ENCODE results near the gene SUFU. TPM values are rescaled to one million over a fixed set of nuclear protein-coding genes. Genes with fewer than 3 reads are reported as not detected.

Gene SUFU
- total and polyA plus RNA-seq, 7 donors, result 1.2 to 10.5 (median 6.6) TPM

DNA sequence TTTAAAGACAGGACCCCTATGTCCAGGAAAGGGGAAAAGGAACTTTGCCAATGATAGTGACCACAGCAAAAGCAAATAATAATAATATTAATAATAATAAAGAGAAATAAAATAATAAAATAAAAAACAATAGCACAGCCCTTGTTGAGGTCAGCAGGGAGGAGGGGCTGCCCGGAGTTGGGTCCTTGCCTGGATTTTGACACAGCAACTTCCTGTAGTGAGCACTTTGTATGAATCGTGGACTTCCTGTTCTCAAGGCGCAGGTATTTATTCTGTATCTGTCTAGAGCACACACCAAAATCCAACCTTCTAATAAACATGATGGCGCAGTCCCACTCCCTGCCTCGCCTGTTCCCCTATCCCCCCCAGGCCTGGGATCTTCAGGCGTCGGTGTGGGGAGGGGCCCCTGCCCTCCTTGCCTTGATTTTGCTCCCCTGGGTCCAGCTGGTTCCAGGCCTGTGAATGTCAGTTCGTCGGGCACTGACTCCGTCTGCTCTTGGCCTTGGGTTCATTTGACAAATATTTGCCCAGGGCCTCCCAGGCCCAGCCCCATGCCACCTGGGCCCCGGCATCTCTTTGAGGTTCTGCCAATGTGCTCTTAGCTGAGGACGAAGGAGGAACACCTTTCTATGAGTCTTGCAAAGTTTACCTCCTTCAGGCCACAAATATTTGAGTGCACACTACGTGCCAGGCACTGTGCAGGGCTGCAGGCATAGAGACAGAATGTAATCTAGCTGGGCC is 154.4 kb downstream of the SUFU start:
- no peak for TF ChIP-seq EP300 (IDR thresholded peaks at IDR 0.05)
- TF ChIP-seq POLR2A (IDR thresholded peaks at IDR 0.05), result no peak
- TF ChIP-seq, protein P1, sequence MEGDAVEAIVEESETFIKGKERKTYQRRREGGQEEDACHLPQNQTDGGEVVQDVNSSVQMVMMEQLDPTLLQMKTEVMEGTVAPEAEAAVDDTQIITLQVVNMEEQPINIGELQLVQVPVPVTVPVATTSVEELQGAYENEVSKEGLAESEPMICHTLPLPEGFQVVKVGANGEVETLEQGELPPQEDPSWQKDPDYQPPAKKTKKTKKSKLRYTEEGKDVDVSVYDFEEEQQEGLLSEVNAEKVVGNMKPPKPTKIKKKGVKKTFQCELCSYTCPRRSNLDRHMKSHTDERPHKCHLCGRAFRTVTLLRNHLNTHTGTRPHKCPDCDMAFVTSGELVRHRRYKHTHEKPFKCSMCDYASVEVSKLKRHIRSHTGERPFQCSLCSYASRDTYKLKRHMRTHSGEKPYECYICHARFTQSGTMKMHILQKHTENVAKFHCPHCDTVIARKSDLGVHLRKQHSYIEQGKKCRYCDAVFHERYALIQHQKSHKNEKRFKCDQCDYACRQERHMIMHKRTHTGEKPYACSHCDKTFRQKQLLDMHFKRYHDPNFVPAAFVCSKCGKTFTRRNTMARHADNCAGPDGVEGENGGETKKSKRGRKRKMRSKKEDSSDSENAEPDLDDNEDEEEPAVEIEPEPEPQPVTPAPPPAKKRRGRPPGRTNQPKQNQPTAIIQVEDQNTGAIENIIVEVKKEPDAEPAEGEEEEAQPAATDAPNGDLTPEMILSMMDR (IDR thresholded peaks at IDR 0.05), result no peak
- peak in 1 of 4 donors; percentile 6 for TF ChIP-seq POLR2AphosphoS5 (IDR thresholded peaks at IDR 0.05)
- peaks cover 0 to 34% (median 20%) of the 10 kb centered on the region in 4 donors for H3K4me1 ChIP-seq
- peak overlapping the region; percentile 26 to 52 (median 47) for H3K27ac ChIP-seq
- H3K36me3 ChIP-seq, result peaks cover 29 to 58% (median 31%) of the 10 kb centered on the region in 4 donors
- no peaks in the 10 kb centered on the region for H3K9me3 ChIP-seq
- intact Hi-C loops (cut with DNase I), result no loop called here
- no peak overlapping the region for H3K4me3 ChIP-seq
- H3K27me3 ChIP-seq, result no peaks in the 10 kb centered on the region
- 16 to 56% methylated on average over 13 of the region's 13 CpGs for WGBS, 2 donors
- peak; percentile 75 for DNase-seq

DNA sequence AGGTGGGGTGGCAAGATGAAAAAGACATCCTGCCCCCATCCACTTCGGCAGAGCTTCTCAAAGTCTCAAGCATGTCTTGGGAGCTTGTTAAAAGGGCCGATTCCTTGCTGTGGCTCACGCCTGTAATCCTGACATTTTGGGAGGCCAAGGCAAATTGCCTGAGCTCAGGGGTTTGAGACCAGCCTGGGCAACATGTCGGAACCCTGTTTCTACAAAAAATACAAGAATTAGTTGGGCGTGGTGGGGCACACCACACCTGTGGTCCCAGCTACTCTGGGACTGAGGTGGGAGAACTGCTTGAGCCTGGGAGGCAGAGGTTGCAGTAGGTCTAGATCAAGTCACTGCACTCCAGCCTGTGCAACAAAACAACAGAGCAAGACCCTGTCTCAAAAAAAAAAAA is 155.0 kb downstream of the SUFU start:
- Histone ChIP-seq H3K27ac (peak overlapping the region in 2 of 4 donors; percentile 26 to 52), H3K4me1 (peaks cover 0 to 32% (median 17%) of the 10 kb centered on the region in 4 donors), H3K4me3 (no peak overlapping the region), H3K9me3 (no peaks in the 10 kb centered on the region), H3K27me3 (no peaks in the 10 kb centered on the region), H3K36me3 (peaks cover 29 to 52% (median 31%) of the 10 kb centered on the region in 4 donors)
- 35 to 73% methylated on average over 5 of the region's 5 CpGs for whole genome bisulfite sequencing, 2 donors
- intact Hi-C loops (cut with DNase I), result no loop called here
- no peak for DNase-seq
- TF ChIP-seq, protein P1 (IDR thresholded peaks at IDR 0.05), result no peak

DNA sequence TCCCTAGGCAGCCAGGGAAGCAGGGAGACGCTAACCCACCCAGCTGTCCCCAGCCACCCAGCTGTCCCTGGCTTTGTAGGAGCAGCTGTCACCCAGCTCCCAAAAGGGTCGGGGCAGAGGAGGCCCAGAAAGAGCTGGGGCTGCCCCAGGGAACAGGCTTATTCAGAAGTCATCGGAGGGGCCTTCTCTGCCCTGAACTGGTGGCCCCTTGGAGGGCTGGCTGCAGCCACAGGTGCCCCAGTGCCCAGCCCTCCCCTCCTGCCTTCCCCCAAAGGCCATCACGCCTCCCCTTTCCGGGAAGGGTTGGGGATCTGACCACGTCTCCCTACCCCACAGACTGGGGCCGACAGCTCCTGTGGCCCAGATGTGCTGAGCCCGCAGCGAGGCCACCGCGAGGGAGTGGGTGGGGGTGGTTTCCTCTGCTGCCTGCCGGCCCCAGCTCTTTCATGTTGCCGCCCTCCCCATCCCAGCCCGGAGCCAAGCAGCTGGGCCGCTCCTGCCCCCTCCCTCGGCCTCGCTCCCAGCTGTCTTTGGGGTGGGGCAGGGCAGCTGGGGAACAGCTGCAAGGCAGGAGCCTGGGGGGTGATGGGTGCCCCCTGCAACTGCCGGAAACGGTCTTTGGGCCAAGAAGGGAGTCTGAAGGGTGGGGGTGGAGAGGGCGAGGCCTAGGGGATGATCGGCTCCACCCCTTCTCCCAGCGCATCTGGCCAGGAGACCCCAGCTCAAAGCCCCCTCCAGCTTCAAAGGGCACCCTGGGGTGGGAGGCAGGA is 157.3 kb downstream of the SUFU start:
- Histone ChIP-seq H3K9me3 (no peaks in the 10 kb centered on the region), H3K4me1 (peaks cover 0 to 21% (median 16%) of the 10 kb centered on the region in 4 donors), H3K4me3 (peak overlapping the region in 1 of 4 donors; percentile 2), H3K27me3 (no peaks in the 10 kb centered on the region), H3K27ac (peak overlapping the region in 2 of 4 donors; percentile 8 to 38), H3K36me3 (peaks cover 12 to 29% (median 14%) of the 10 kb centered on the region in 4 donors)
- intact Hi-C loops (cut with DNase I), result no loop called here
- 2% methylated on average over 22 of the region's 22 CpGs for WGBS, 2 donors
- TF ChIP-seq, protein P1 (IDR thresholded peaks at IDR 0.05), result no peak
- no peak for TF ChIP-seq EP300 (IDR thresholded peaks at IDR 0.05)
- TF ChIP-seq POLR2AphosphoS5 (IDR thresholded peaks at IDR 0.05), result peak in 3 of 4 donors; percentile 29 to 66 (median 64)
- DNase-seq, result peak; percentile 84

GRCh38 chr10:102661658-102662028 is 157.9 kb downstream of the SUFU start:
- 26 to 43% methylated on average over 6 of the region's 6 CpGs for WGBS, 2 donors
- Histone ChIP-seq H3K27me3 (no peaks in the 10 kb centered on the region), H3K4me3 (no peak overlapping the region), H3K9me3 (no peaks in the 10 kb centered on the region), H3K4me1 (peaks cover 0 to 21% (median 16%) of the 10 kb centered on the region in 4 donors), H3K27ac (peak overlapping the region in 1 of 4 donors; percentile 5), H3K36me3 (peaks cover 7 to 24% (median 8%) of the 10 kb centered on the region in 4 donors)
- TF ChIP-seq, protein P1 (IDR thresholded peaks at IDR 0.05), result no peak
- TF ChIP-seq POLR2AphosphoS5 (IDR thresholded peaks at IDR 0.05) (no peak), POLR2A (IDR thresholded peaks at IDR 0.05) (no peak), EP300 (IDR thresholded peaks at IDR 0.05) (no peak)
- DNase-seq, result no peak
- intact Hi-C loops (cut with DNase I), result no loop called here

Data from sigmoid colon (tissue), 7 donors.